HTERT RPE-1 (cell line): Measurements from ENCODE around the gene IKZF2.

ENCODE experiments used
- in situ Hi-C: fragments of 300-500 bp; cut with MboI; formaldehyde crosslinking; loops from 4 replicates; pipeline ENCODE4 v1.14.3; 2020; ENCODE audit warnings: low sequenced_read_pairs

IKZF2 gene

GRCh38 chr2:213151437-213152064, at the start of gene IKZF2:
TSS of gene IKZF2 (minus strand) at chr2:213151612. CDS start at chr2:213148629, 2,983 bp downstream.
- in situ Hi-C loops = no loop called here

DNA sequence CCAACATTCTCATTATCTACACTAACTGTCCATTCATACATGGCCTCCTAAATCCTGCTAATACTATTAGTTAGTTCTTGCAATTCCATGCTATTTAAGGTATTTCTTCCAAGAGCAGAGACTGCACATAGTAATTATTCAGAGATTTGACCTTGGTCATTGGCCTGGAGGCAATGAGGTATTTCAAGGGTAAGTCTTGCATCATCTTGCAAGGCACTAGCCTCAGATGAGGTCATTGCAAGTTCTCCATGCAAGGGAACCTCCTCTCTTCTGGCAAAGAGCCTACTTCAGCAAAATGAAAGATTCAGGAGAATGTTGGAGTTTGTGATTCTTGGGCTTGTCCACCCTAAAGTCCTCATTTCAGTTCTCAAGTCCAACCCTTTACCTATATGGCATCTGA, 48.5 kb upstream of the IKZF2 start:
- in situ Hi-C loops = no loop called here

GRCh38 chr2:213189001-213189899, 37.8 kb upstream of the IKZF2 start:
- in situ Hi-C loops = no loop called here

DNA sequence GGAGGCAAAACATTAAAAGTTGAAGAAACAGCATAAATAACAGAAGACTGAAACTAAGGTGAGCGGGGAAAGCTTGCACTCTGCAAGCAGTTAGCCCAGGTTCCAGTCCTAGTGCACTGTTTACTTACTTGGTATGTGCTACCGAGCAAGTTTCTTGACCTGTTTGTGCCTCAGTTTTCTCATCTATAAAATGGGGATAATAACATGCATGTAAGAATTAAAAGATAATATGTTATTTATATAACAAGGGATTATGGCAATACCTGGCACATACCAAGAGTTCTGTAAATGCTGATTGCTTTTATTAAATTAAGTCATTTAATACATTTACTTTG, 37.1 kb upstream of the IKZF2 start:
- in situ Hi-C loops = no loop called here

DNA sequence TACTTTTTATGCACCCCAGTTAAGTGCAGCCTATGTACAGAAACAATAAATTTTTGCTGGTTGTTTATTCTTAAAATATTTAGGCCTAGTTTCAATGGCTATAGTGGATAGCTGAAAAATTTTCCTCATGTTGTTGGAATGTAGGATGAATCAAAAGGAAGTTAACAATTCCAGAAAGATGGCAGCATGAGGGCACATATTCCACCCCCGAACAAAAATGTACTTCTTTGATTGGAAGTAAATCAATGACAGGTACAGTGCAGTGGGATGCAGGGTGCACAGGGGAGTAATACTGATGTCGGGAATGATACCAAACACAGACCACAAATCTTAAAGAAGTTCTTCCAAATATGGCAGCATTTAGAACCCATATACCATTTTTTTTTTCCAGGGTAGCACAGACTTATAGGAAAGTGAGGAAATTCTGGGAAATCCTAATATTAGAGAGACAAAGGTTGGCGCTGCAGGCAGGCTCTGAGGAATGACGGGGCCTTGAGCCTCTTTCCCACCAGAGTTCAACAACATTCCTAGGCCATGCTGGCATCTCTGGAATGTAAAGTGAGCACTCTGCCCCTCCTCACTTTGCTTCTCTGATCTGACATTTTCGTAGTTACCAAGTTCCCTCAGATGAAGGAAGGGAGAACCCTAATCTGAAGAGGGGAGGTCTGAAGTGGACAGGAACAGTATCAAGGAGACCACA, 36.6 kb upstream of the IKZF2 start:
- in situ Hi-C loops = no loop called here

DNA sequence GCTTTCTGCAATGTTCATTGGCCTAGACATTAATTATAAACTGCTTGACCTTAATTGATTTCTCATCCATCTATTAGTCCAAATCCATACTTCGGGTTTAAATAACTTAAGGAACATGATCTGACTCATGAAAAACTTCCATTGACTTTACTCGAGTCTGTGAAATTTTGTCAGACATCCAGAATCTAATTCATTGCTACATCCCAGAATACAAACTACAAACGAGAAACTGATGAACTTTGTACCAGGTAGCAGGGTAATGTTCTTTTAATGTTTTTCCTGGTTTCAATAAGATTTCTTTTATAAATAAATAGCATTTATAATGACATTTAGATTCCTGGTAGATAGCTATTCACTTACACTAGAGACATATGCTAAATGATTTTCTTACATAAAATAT, 36.0 kb upstream of the IKZF2 start:
- in situ Hi-C loops = no loop called here

- in situ Hi-C loops = no loop called here
Observed at GRCh38 chr2:213185147-213185822, 33.9 kb upstream of the IKZF2 start.

- in situ Hi-C loops = no loop called here
Observed at GRCh38 chr2:213181712-213182111, 30.3 kb upstream of the IKZF2 start.

- in situ Hi-C loops = no loop called here
Observed at GRCh38 chr2:213177679-213178078, 26.3 kb upstream of the IKZF2 start.

DNA sequence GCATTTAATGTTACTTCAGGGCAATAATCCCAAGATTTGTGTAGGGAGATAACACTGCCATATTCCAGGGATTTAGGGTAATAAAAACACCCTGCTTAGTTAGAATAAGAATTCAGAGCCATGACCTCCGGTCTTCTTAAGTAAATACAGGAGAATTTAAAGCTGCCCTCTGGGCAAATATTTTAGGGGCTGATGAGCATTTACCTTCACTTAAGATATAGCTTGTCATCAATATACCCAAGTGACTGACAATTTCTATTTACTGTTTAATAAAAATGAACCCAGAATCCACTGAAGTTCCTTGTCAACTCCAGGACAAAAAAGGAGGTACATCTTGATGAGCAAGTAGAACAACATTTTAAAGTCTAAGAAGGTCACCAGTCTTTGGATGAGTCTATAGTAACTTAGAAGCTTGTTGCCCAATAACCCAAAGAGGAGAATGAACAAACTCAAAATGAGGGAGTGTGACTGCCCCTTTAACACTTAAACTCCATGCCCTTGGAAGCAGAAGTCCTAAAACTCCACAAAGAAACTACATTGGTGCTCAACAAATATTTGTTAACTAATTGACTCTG, 24.3 kb upstream of the IKZF2 start:
- in situ Hi-C loops = no loop called here

DNA sequence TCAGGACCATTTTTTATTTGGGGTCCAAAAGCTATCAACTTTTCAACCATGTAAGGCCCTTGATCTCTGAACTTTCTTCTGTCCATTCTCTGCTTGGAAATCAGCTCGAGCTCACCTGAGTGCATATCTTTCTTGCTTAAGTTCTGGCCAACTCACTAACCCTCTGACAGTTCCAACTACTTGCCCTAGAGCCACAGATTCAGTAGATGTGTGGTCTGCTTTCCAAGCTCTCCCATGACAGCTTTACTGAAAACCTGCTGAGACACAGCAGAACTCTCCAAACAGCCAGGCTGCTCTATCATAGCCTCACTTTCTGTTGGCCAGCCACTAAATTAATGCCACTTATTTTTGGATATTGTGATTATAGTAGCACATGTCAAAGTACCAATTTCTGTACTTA, 21.2 kb upstream of the IKZF2 start:
- in situ Hi-C loops = no loop called here

- in situ Hi-C loops = no loop called here
Observed at GRCh38 chr2:213171147-213171546, 19.7 kb upstream of the IKZF2 start.

- in situ Hi-C loops = no loop called here
Observed at GRCh38 chr2:213167271-213167930, 16.0 kb upstream of the IKZF2 start.

DNA sequence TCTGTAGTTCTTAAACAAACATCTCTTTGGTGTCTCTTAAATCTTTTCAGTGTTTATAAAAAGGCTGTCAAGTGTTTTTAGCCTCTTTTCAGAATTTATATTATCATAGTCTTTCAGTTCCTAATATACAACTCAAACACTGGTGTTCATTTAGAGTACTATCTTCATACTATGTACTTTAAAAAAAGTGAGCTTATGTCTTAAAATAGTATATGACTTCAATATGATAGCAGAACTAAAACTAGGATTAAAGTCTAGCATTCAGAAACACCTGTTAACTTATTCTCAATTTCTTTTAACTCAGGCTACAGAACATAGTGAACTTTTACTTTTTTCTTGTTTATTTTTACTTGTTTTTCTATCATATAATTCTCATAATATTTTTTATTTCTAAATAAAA, 14.7 kb upstream of the IKZF2 start:
- in situ Hi-C loops = no loop called here

DNA sequence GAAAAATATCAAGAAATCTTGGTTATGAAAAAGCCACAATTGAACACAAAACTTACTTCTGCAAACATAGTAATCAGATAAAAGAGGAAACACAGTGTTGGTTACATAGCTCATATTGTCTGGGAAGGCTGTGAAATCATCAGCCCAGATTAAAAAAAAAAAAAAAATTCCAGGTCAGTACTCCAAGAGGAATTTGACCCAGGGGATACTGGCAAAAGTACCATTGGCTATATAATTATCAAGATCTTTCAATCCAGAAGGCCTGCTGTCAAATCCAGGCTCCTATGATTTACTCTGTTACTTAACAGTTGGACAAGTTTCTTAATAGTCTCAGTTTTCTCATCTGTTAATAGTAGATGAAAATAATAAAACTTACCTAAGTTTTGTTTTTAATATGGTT, 12.9 kb upstream of the IKZF2 start:
- in situ Hi-C loops = no loop called here

- in situ Hi-C loops = no loop called here
Observed at GRCh38 chr2:213162516-213163118, 11.2 kb upstream of the IKZF2 start.

- in situ Hi-C loops = no loop called here
Observed at GRCh38 chr2:213161759-213162515, 10.5 kb upstream of the IKZF2 start.

DNA sequence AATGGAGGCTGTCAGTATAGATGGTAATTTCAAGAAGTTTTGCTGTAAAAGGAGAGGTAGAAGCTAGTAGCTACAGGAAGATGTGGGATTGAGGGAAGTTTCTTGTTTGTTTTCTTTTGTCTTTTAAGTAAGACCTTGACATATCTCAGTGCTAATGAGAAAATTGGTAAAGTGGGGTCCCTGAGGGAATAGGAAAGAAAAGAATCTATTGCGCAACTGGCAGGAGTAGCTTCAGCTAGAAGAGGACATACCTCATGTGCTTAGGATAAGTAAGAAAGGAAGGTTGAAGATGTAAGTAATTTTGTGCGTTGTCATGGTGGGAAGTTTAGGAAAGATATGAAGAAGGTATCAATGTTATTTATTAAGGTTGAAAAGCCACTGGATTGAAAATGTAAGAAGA, 8.4 kb upstream of the IKZF2 start:
- in situ Hi-C loops = no loop called here

- in situ Hi-C loops = no loop called here
Observed at GRCh38 chr2:213157242-213157641, 5.8 kb upstream of the IKZF2 start.
